Calu3 (cell line): ENCODE measurements around the gene TFCP2. TPM values are rescaled to one million over a fixed set of nuclear protein-coding genes. Genes with fewer than 3 reads are reported as not detected.

Experiments used
- BruUV-seq: library from RNA; stranded (reverse); fragments of 400-500 nt; replicated peaks from 2 replicates; lab custom pipeline; 2021; lab: Mats Ljungman, UMichigan
- CTCF ChIA-PET: fragments of 300-600 bp; sonication (Branson Sonifier 250); formaldehyde crosslinking; loops from one replicate; lab custom pipeline; 2022; ENCODE audit warnings: antibody characterized with exemption; lab: Charles Lee
- DNase-seq: peaks from one replicate; pipeline ENCODE4 v3.0.0; 2022
- H3K27ac Mint-ChIP-seq: one replicate; pipeline ENCODE4 v1.8.0; 2022; ENCODE audit warnings: mixed read lengths; ENCODE audit not compliant: unreplicated experiment
- H3K27me3 Mint-ChIP-seq: one replicate; pipeline ENCODE4 v1.8.0; 2022; ENCODE audit warnings: mixed read lengths; ENCODE audit not compliant: unreplicated experiment
- H3K36me3 Mint-ChIP-seq: one replicate; pipeline ENCODE4 v1.8.0; 2022; ENCODE audit warnings: mild to moderate bottlenecking, moderate library complexity, mixed read lengths; ENCODE audit not compliant: insufficient read depth, unreplicated experiment
- H3K4me1 Mint-ChIP-seq: one replicate; pipeline ENCODE4 v1.8.0; 2022; ENCODE audit warnings: mild to moderate bottlenecking, low read depth, mixed read lengths; ENCODE audit not compliant: unreplicated experiment
- H3K4me3 Mint-ChIP-seq: one replicate; pipeline ENCODE4 v1.8.0; 2022; ENCODE audit warnings: mild to moderate bottlenecking, low read depth, moderate library complexity, mixed read lengths; ENCODE audit not compliant: unreplicated experiment
- H3K9me3 Mint-ChIP-seq: one replicate; pipeline ENCODE4 v1.8.0; 2022; ENCODE audit warnings: low read depth, mixed read lengths; ENCODE audit not compliant: unreplicated experiment
- intact Hi-C: fragments of 100-400 bp; cut with micrococcal nuclease; formaldehyde crosslinking; loops from one replicate; pipeline ENCODE4 v1.10.0; 2022; ENCODE audit not compliant: unreplicated experiment
- total RNA-seq: library from RNA; stranded (reverse); gene quantifications from 2 replicates; pipeline ENCODE4 v1.2.3, GENCODE V29; 2022
- TF ChIP-seq, protein P1 (sequence below): fragments of 200-600 bp; IDR thresholded peaks from one replicate; pipeline ENCODE4 v1.8.0; 2022; ENCODE audit warnings: antibody characterized with exemption; ENCODE audit not compliant: unreplicated experiment

The TFCP2 gene
- total RNA-seq, 1 experiment from 2014 or later, result 19.6 TPM

DNA sequence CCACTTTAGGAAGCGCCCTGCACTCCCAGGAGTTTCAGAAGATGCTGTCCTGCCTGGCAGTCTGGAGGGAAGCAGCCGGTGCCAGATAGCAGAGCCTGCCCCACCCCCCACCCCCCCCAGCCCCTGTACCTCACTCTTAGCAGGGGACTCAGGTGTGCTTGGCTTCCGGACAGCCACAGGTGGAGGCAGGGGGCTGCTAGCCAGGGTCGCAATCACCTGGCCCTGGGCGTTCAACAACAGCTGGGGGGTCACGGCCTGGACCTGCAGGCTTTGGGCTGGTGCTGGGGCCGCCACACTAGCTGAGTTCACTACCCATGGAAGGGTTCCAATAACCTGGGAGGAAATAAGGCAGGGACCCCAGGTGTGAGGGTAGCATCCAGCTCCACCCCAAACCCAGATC is 22.9 kb upstream of the TFCP2 start:
- Mint-ChIP-seq H3K4me1 (no peaks in the 10 kb centered on the region), H3K4me3 (no peak overlapping the region), H3K27me3 (no peaks in the 10 kb centered on the region), H3K27ac (no peak overlapping the region), H3K36me3 (no peaks in the 10 kb centered on the region), H3K9me3 (no peaks in the 10 kb centered on the region)
- CTCF ChIA-PET, result no interaction called here
- intact Hi-C loops, result no loop called here
- TF ChIP-seq, protein P1, sequence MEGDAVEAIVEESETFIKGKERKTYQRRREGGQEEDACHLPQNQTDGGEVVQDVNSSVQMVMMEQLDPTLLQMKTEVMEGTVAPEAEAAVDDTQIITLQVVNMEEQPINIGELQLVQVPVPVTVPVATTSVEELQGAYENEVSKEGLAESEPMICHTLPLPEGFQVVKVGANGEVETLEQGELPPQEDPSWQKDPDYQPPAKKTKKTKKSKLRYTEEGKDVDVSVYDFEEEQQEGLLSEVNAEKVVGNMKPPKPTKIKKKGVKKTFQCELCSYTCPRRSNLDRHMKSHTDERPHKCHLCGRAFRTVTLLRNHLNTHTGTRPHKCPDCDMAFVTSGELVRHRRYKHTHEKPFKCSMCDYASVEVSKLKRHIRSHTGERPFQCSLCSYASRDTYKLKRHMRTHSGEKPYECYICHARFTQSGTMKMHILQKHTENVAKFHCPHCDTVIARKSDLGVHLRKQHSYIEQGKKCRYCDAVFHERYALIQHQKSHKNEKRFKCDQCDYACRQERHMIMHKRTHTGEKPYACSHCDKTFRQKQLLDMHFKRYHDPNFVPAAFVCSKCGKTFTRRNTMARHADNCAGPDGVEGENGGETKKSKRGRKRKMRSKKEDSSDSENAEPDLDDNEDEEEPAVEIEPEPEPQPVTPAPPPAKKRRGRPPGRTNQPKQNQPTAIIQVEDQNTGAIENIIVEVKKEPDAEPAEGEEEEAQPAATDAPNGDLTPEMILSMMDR, result no peak
- no TSS peak for BruUV-seq
- DNase-seq, result no peak

DNA sequence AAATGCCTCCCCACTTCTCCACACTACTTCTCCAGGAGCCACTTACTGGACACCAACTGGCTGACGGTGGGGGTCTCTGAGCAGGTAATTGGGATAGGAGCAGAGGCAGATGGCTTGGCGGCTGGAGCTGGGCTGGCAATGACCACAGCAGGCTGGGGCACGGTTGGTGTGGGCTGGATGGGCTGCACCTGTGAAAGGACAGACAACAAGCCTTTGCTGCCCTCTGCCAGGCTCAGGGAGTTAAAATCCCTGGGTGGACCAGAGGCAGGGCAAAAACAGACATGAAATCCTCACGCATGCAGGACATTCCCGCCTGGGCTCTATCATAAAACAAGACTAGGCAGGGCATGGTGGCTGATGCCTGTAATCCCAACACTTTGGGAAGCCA is 19.3 kb upstream of the TFCP2 start:
- CTCF ChIA-PET, result no interaction called here
- TF ChIP-seq, protein P1, result no peak
- DNase-seq, result no peak
- Mint-ChIP-seq H3K9me3 (no peaks in the 10 kb centered on the region), H3K36me3 (no peaks in the 10 kb centered on the region), H3K4me3 (no peak overlapping the region), H3K4me1 (no peaks in the 10 kb centered on the region), H3K27me3 (no peaks in the 10 kb centered on the region), H3K27ac (no peak overlapping the region)
- no TSS peak for BruUV-seq
- intact Hi-C loops, result no loop called here

DNA sequence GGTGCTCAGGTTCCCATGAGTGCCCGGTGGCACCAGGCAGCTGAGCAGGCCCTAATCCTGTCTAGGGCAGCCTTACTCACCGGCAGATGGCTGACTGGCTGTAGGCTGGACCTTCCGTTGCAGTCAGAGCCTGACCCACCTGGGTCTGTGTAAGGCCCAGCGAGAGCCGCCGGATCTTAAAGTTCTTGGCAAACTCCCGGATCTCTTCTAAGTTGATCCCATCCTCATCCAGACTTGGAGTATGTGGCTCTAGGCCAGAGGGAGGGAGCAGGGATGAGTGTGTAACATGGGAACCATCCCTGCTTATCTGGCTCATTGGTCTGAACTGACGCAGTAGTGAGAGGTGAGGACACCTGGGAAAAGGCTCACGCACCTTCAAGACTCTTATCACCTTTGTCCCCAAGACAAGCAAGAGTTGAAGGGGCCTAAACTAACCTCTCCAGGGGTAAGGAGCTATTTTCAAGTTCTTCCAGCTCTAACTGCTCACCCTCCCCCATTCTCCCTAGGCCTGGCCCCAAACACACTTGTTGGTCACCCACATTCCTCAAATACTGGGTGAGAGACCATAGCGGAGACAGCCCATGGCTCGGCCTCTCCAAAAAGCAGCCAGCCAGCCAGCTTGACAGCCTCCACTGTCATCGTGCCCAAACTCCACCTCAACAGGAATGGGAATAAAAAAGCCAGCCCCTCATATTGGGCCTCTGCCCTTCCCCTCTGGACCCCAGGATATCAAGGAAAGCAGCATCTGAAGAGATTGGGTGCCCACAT is 18.8 kb upstream of the TFCP2 start:
- no peak for DNase-seq
- H3K27me3 Mint-ChIP-seq, result no peaks in the 10 kb centered on the region
- no peaks in the 10 kb centered on the region for H3K4me1 Mint-ChIP-seq
- H3K36me3 Mint-ChIP-seq, result no peaks in the 10 kb centered on the region
- TF ChIP-seq, protein P1, result no peak
- no peak overlapping the region for H3K27ac Mint-ChIP-seq
- no peaks in the 10 kb centered on the region for H3K9me3 Mint-ChIP-seq
- intact Hi-C loops, result no loop called here
- CTCF ChIA-PET, result no interaction called here
- no TSS peak for BruUV-seq
- no peak overlapping the region for H3K4me3 Mint-ChIP-seq

DNA sequence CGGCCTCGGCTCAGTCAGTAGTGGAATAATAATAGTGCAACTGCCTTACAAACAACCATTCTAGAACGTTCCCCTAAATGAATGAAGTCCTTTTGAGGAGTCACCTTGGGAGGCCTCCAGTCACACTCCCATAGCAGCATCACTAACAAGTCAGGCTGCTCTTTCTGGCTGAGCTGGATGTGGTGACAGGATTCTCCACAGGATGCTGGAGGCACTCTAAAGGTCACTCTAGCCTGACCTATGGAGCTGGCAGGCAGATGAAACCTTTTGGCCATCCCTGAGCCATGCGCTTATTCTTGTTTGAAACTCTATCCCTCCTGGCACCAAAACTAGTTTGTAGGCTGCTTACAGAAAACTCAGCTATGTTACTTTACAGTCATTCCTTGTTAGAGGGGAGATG is 17.9 kb upstream of the TFCP2 start:
- intact Hi-C loops, result no loop called here
- no peak overlapping the region for H3K4me3 Mint-ChIP-seq
- H3K36me3 Mint-ChIP-seq, result no peaks in the 10 kb centered on the region
- CTCF ChIA-PET, result no interaction called here
- BruUV-seq, result no TSS peak
- no peak overlapping the region for H3K27ac Mint-ChIP-seq
- H3K27me3 Mint-ChIP-seq, result no peaks in the 10 kb centered on the region
- no peaks in the 10 kb centered on the region for H3K4me1 Mint-ChIP-seq
- TF ChIP-seq, protein P1, result no peak
- H3K9me3 Mint-ChIP-seq, result no peaks in the 10 kb centered on the region
- no peak for DNase-seq
